IMR-90 (cell line): ENCODE data around the gene CLDN34. TPM values are rescaled to one million over a fixed set of nuclear protein-coding genes. Genes with fewer than 3 reads are reported as not detected.

Source experiments
- ATAC-seq: fragments of 200-7000 bp; cut with Tn5 transposase; 2 replicates; pipeline ENCODE4 v1.9.1; 2020; ENCODE audit warnings: low read depth, mild to moderate bottlenecking, moderate library complexity
- BruUV-seq: library from RNA; stranded (reverse); fragments of 400-500 nt; replicated peaks from 2 replicates; lab custom pipeline; 2021; lab: Mats Ljungman, UMichigan
- CTCF ChIA-PET: fragments of 300-600 bp; formaldehyde crosslinking; extraction: SDS; loops from one replicate; lab custom pipeline; 2021; ENCODE audit warnings: antibody characterized with exemption; lab: Yijun Ruan, JAX
- POLR2A ChIA-PET: fragments of 300-600 bp; sonication (Branson Sonifier 250); formaldehyde crosslinking; loops from one replicate; lab custom pipeline; 2022; ENCODE audit warnings: antibody characterized with exemption; ENCODE audit not compliant: unreplicated experiment; lab: Charles Lee
- DNase-seq: peaks from one replicate; pipeline ENCODE4 v3.0.0; 2013
- H2AFZ ChIP-seq: replicated peaks from 2 replicates; pipeline ENCODE3; 2013; ENCODE audit warnings: low read length, mild to moderate bottlenecking; ENCODE audit not compliant: poor library complexity
- H2AK5ac ChIP-seq: 2 replicates; pipeline ENCODE4 v1.6.1; 2013; ENCODE audit warnings: low read depth, low read length, inconsistent platforms
- H2AK9ac ChIP-seq: replicated peaks from 2 replicates; pipeline ENCODE3; 2013; ENCODE audit warnings: mild to moderate bottlenecking, low read depth, low read length, moderate library complexity; ENCODE audit not compliant: poor library complexity
- H2BK120ac ChIP-seq: 2 replicates; pipeline ENCODE4 v1.6.1; 2013; ENCODE audit warnings: low read depth, low read length, inconsistent platforms
- H2BK15ac ChIP-seq: 3 replicates; pipeline ENCODE4 v1.6.1; 2013; ENCODE audit warnings: low read depth, low read length, inconsistent platforms
- H2BK20ac ChIP-seq: 2 replicates; pipeline ENCODE4 v1.6.1; 2013; ENCODE audit warnings: low read depth, mild to moderate bottlenecking, inconsistent platforms, low read length, moderate library complexity
- H2BK5ac ChIP-seq: 2 replicates; pipeline ENCODE4 v1.6.1; 2013; ENCODE audit warnings: mild to moderate bottlenecking, low read depth, low read length, inconsistent platforms; ENCODE audit not compliant: poor library complexity, severe bottlenecking
- H3K14ac ChIP-seq: replicated peaks from 2 replicates; pipeline ENCODE4 v1.6.1; 2013; ENCODE audit warnings: low read depth, low read length, inconsistent platforms
- H3K18ac ChIP-seq: 2 replicates; pipeline ENCODE4 v1.6.1; 2013; ENCODE audit warnings: low read depth, low read length, control low read depth
- H3K23ac ChIP-seq: 2 replicates; pipeline ENCODE4 v1.6.1; 2013; ENCODE audit warnings: low read depth, low read length, inconsistent platforms
- H3K27ac ChIP-seq: 2 replicates; pipeline ENCODE4 v1.5.1; 2013; ENCODE audit warnings: mild to moderate bottlenecking, control low read depth, low read length; ENCODE audit not compliant: insufficient read depth
- H3K27me3 ChIP-seq: 2 replicates; pipeline ENCODE4 v1.6.1; 2013; ENCODE audit warnings: low read length; ENCODE audit not compliant: control insufficient read depth, insufficient read depth
- H3K36me3 ChIP-seq: 2 replicates; pipeline ENCODE4 v1.6.1; 2013; ENCODE audit warnings: low read length, mixed read lengths; ENCODE audit not compliant: control insufficient read depth, insufficient read depth
- H3K4ac ChIP-seq: 2 replicates; pipeline ENCODE4 v1.6.1; 2013; ENCODE audit warnings: low read depth, low read length, inconsistent platforms
- H3K4me1 ChIP-seq: 2 replicates; pipeline ENCODE4 v1.6.1; 2013; ENCODE audit warnings: low read length, mixed read lengths; ENCODE audit not compliant: control insufficient read depth, insufficient read depth
- H3K4me2 ChIP-seq: 2 replicates; pipeline ENCODE4 v1.6.1; 2013; ENCODE audit warnings: low read depth, mild to moderate bottlenecking, control low read depth, low read length, moderate library complexity
- H3K4me3 ChIP-seq: 2 replicates; pipeline ENCODE4 v1.5.1; 2013; ENCODE audit warnings: low read depth, mild to moderate bottlenecking, control low read depth, low read length, moderate library complexity; ENCODE audit not compliant: insufficient read depth
- H3K56ac ChIP-seq: 2 replicates; pipeline ENCODE4 v1.6.1; 2013; ENCODE audit warnings: low read length, inconsistent platforms; ENCODE audit not compliant: insufficient read depth; ENCODE audit errors: extremely low read depth
- H3K79me1 ChIP-seq, 2 experiments: 2 replicates each; pipeline ENCODE4 v1.6.1; 2013; ENCODE audit warnings: low read length in 2 of 2, inconsistent platforms in 1 of 2, low read depth in 1 of 2
- H3K9ac ChIP-seq: 2 replicates; pipeline ENCODE4 v1.6.1; 2013; ENCODE audit warnings: low read depth, low read length, control low read depth
- H3K9me1 ChIP-seq: 2 replicates; pipeline ENCODE4 v1.6.1; 2013; ENCODE audit warnings: low read length, inconsistent platforms; ENCODE audit not compliant: insufficient read depth
- H3K9me3 ChIP-seq: 2 replicates; pipeline ENCODE4 v1.6.1; 2013; ENCODE audit warnings: low read length; ENCODE audit not compliant: control insufficient read depth, insufficient read depth
- H4K20me1 ChIP-seq: 2 replicates; pipeline ENCODE4 v1.6.1; 2013; ENCODE audit warnings: low read length, inconsistent platforms; ENCODE audit not compliant: insufficient read depth
- H4K5ac ChIP-seq: 2 replicates; pipeline ENCODE4 v1.6.1; 2013; ENCODE audit warnings: mild to moderate bottlenecking, low read depth, low read length, control low read depth
- H4K8ac ChIP-seq, 2 experiments: 2 replicates each; pipeline ENCODE4 v1.6.1; 2013; ENCODE audit warnings: low read depth in 2 of 2, low read length in 2 of 2, control low read depth in 1 of 2, inconsistent platforms in 1 of 2
- H4K91ac ChIP-seq: 2 replicates; pipeline ENCODE4 v1.6.1; 2013; ENCODE audit warnings: low read depth, low read length, inconsistent platforms; ENCODE audit not compliant: insufficient read depth
- FOS ChIP-seq: fragments of 150-350 bp; IDR thresholded peaks from 2 replicates; pipeline ENCODE4 v1.6.1; 2016; ENCODE audit warnings: low read depth, low read length
- NFE2L2 ChIP-seq: fragments of 150-350 bp; IDR thresholded peaks from 2 replicates; pipeline ENCODE4 v1.6.1; 2016; ENCODE audit warnings: low read depth, mild to moderate bottlenecking, low read length
- RAD21 ChIP-seq: IDR thresholded peaks from 2 replicates; pipeline ENCODE4 v1.6.1; 2012; ENCODE audit warnings: low read length, improper control_type of control experiment
- WGBS, 2 experiments: methylation state at CpG; one replicate each; pipeline versions ENCODE4 v1.1.5 to v1.1.7; 2013; ENCODE audit warnings: missing lambda C conversion rate in 2 of 2; ENCODE audit not compliant: insufficient read length in 1 of 2; ENCODE audit errors: extremely low coverage in 2 of 2; 5-methylcytosine and 5-hydroxymethylcytosine counted together
- dilution Hi-C: fragments of 300-500 bp; cut with HindIII; formaldehyde crosslinking; loops from one replicate; pipeline ENCODE4 v1.14.3; 2018; ENCODE audit warnings: low sequenced_read_pairs; ENCODE audit not compliant: unreplicated experiment
- in situ Hi-C: fragments of 300-500 bp; cut with MboI; formaldehyde crosslinking; loops from 3 replicates; pipeline ENCODE4 v1.14.3; 2019; ENCODE audit warnings: low sequenced_read_pairs, inconsistent platforms, mixed read lengths
- intact Hi-C: fragments of 100-400 bp; cut with micrococcal nuclease; formaldehyde crosslinking; loops from 2 replicates; pipeline ENCODE4 v1.10.0; 2022
- polyA plus RNA-seq, 3 experiments: library from polyadenylated mRNA; depleted of rRNA; stranded (reverse); fragments of >200 nt; gene quantifications; 2 replicates each; pipeline ENCODE4 v1.2.3, GENCODE V29; 2012; ENCODE audit warnings: low replicate concordance in 1 of 3
- total RNA-seq: library from RNA; depleted of rRNA; stranded (reverse); fragments of >200 nt; gene quantifications from 2 replicates; pipeline ENCODE4 v1.2.3, GENCODE V29; 2012

CLDN34 gene
- total and polyA plus RNA-seq, 2 of the 4 experiments (the other 2 are of a cell fraction) = 0.14 TPM; not detected in 1

GRCh38 chrX:9961750-9962149 is 5.4 kb upstream of the CLDN34 start:
- no peak overlapping the region for H3K23ac ChIP-seq
- no peak for ATAC-seq
- no peaks in the 10 kb centered on the region for H3K79me1 ChIP-seq
- no peaks in the 10 kb centered on the region for H3K27me3 ChIP-seq
- dilution Hi-C loops = no loop called here
- H4K20me1 ChIP-seq = no peaks in the 10 kb centered on the region
- H3K36me3 ChIP-seq = no peaks in the 10 kb centered on the region
- H2BK5ac ChIP-seq = no peak overlapping the region
- no peaks in the 10 kb centered on the region for H3K9me1 ChIP-seq
- no peak for DNase-seq
- H2BK15ac ChIP-seq = no peak overlapping the region
- intact Hi-C loops = no loop called here
- POLR2A ChIA-PET = no interaction called here
- H2AK9ac ChIP-seq = no peak overlapping the region
- H3K9me3 ChIP-seq = no peaks in the 10 kb centered on the region
- no peak overlapping the region for H2AFZ ChIP-seq
- H3K4me2 ChIP-seq = no peak overlapping the region
- no peak overlapping the region for H3K9ac ChIP-seq
- H3K4ac ChIP-seq = no peak overlapping the region
- no peak overlapping the region for H2AK5ac ChIP-seq
- in situ Hi-C loops = no loop called here
- CTCF ChIA-PET = no interaction called here
- H3K27ac ChIP-seq = no peak overlapping the region
- 84% methylated on average over 3 of the region's 5 CpGs; no CpG with 5 or more reads in 1 of the 2 experiments for WGBS, 2 experiments
- H4K5ac ChIP-seq = no peak overlapping the region
- no peak overlapping the region for H3K56ac ChIP-seq
- no peak overlapping the region for H3K4me3 ChIP-seq
- TF ChIP-seq FOS (no peak), NFE2L2 (no peak), RAD21 (no peak)
- no peak overlapping the region for H2BK120ac ChIP-seq
- no peak overlapping the region for H4K8ac ChIP-seq
- no peak overlapping the region for H3K18ac ChIP-seq
- no peak overlapping the region for H2BK20ac ChIP-seq
- no TSS peak for BruUV-seq
- H4K91ac ChIP-seq = no peak overlapping the region
- 0 out of 2 replicates have a peak, but pooled peaks cover under 1% of the 10 kb centered on the region for H3K4me1 ChIP-seq
- no peak overlapping the region for H3K14ac ChIP-seq
